Dendritic cell treated with granulocyte-macrophage colony-stimulating factor and Interleukin-4, amounts not matched to agents 40 ng/mL and 50 ng/mL, for 4 days (primary cell): ENCODE measurements around the gene KRTAP1-5.
"Not testable (repeated sequence)": the region's sequence is repeated elsewhere in the genome, so short reads cannot be mapped to it uniquely, and the experiment has no call there.

Source experiments
- H3K27ac Mint-ChIP-seq: one replicate; pipeline ENCODE4 v1.8.0; 2022; ENCODE audit warnings: mild to moderate bottlenecking, mixed read lengths
- H3K27me3 Mint-ChIP-seq: one replicate; pipeline ENCODE4 v1.8.0; 2022; ENCODE audit warnings: mild to moderate bottlenecking, mixed read lengths
- H3K36me3 Mint-ChIP-seq: one replicate; pipeline ENCODE4 v1.8.0; 2022; ENCODE audit warnings: low read depth, mixed read lengths
- H3K4me1 Mint-ChIP-seq: one replicate; pipeline ENCODE4 v1.8.0; 2022; ENCODE audit warnings: low read depth, mixed read lengths
- H3K4me3 Mint-ChIP-seq: one replicate; pipeline ENCODE4 v1.8.0; 2022; ENCODE audit warnings: mild to moderate bottlenecking, moderate library complexity, mixed read lengths
- H3K9me3 Mint-ChIP-seq: one replicate; pipeline ENCODE4 v1.8.0; 2022; ENCODE audit warnings: mixed read lengths
- intact Hi-C: fragments of 100-400 bp; cut with micrococcal nuclease; formaldehyde crosslinking; loops from one replicate; pipeline ENCODE4 v1.15.0; 2022

KRTAP1-5 gene

DNA sequence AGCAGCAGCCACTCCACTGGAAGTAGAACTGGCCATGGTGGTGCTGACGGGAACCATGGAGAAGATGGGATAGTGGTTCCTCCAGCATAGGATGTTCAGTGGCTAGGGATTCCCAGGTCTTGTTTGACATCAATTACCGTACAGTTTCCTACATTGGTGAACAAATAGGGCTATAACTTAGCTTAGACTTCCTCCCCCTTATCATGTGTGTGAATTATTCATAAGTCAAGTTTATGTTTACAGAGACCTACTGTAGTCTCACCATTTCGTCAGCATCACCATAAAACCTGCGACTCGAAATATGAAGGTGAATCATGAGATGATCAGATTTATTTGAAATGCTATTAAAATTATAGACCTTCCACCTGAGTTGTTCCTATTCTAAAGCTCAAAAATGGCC is 31.7 kb upstream of the KRTAP1-5 start:
- intact Hi-C loops: no loop called here
- Mint-ChIP-seq H3K36me3 (no peaks in the 10 kb centered on the region), H3K27ac (no peak overlapping the region), H3K9me3 (no peaks in the 10 kb centered on the region), H3K27me3 (peaks cover 33% of the 10 kb centered on the region), H3K4me3 (no peak overlapping the region), H3K4me1 (no peaks in the 10 kb centered on the region)

DNA sequence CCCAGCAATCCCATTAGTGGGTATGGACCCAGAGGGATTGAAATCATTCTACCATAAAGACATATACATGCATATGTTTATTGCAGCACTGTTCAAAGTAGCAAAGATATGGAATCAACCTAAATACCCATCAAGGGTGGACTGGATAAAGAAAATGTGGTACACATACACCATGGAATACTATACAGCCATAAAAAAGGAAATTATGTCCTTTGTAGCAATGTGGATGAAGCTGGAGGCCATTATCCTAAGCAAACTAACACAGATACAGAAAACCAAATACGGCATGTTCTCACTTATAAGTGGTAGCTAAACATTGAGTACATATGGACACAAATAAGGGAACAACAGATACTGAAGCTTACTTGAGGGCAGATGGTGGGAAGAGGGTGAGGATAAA is 30.5 kb upstream of the KRTAP1-5 start:
- peaks cover 31% of the 10 kb centered on the region for H3K27me3 Mint-ChIP-seq
- intact Hi-C loops: no loop called here

DNA sequence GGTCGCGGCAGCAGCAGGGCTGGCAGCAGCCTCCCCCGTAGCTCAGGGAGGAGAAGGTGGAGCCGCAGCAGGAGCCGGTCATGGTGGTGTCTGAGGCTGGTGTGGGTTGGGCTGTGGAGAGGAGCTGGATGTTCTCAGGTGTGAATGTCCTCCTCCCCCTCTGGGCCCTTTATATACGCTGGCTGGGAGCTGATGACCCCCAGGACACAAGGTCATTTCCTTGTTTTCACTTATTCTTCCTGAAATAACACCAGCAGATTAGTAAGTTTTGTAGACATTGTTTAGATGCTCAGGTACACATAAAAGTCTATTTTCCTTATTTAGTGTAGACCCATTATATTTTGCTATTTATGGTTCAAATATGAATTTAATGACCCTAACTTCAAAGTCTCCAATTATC is 28.1 kb upstream of the KRTAP1-5 start, which contains the start of gene KRTAP2-2:
KRTAP2-2 (minus strand) TSS at position 101 of the 400 bp plus-strand sequence; CDS start at position 82, 19 bp downstream.
- H3K9me3 Mint-ChIP-seq, H3K4me1 Mint-ChIP-seq, intact Hi-C loops, H3K4me3 Mint-ChIP-seq, H3K27ac Mint-ChIP-seq, H3K36me3 Mint-ChIP-seq: not testable (repeated sequence)
- H3K27me3 Mint-ChIP-seq: peaks cover 22% of the 10 kb centered on the region

More for the DNA sequence above, 30.5 kb upstream of the KRTAP1-5 start:
- Mint-ChIP-seq H3K36me3 (no peaks in the 10 kb centered on the region), H3K4me3 (no peak overlapping the region), H3K27ac (no peak overlapping the region), H3K9me3 (no peaks in the 10 kb centered on the region), H3K4me1 (no peaks in the 10 kb centered on the region)

DNA sequence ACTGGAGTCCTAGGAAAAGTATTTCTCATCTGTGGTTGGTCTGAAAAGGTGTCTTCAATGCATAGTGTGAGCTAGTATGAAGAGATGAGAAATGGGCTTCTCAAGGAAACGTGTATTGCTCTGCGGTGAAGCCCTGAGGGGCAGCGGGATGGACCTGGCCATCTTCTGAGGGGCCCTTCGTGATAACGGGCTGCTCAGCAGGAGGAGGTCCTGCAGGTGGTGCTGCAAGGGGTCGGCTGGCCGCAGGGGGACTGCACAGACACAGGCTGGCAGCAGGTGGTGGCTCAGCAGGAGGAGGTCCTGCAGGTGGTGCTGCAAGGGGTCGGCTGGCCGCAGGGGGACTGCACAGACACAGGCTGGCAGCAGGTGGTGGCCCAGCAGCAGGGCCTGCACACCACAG is 27.5 kb upstream of the KRTAP1-5 start:
- H3K9me3 Mint-ChIP-seq, H3K36me3 Mint-ChIP-seq: not testable (repeated sequence)
- peaks cover 21% of the 10 kb centered on the region for H3K27me3 Mint-ChIP-seq

DNA sequence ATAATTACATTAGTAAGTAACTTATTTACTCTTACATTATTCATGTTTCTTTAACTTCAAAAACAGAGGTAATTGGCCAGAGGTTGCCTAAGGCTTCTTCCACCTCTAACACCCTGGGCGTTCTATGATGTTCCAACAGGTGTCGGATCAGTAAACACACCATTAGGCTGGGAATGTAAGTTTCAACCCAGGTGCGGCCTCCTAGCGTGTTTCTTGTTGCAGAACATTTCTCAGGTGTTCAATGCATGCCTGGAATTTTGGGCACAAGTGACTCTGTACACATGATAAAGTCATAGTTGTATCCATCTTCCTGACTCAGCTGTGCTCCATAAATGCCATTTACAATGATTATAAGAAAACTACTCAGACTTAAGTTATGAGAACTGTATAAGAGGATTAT is 27.0 kb upstream of the KRTAP1-5 start:
- intact Hi-C loops: no loop called here
- H3K27ac Mint-ChIP-seq: no peak overlapping the region
- no peak overlapping the region for H3K4me3 Mint-ChIP-seq
- H3K4me1 Mint-ChIP-seq: no peaks in the 10 kb centered on the region
- no peaks in the 10 kb centered on the region for H3K9me3 Mint-ChIP-seq
- H3K36me3 Mint-ChIP-seq: no peaks in the 10 kb centered on the region
- H3K27me3 Mint-ChIP-seq: peaks cover 18% of the 10 kb centered on the region

More for the DNA sequence above, 27.5 kb upstream of the KRTAP1-5 start:
- H3K4me3 Mint-ChIP-seq, H3K4me1 Mint-ChIP-seq, H3K27ac Mint-ChIP-seq, intact Hi-C loops: not testable (repeated sequence)

DNA sequence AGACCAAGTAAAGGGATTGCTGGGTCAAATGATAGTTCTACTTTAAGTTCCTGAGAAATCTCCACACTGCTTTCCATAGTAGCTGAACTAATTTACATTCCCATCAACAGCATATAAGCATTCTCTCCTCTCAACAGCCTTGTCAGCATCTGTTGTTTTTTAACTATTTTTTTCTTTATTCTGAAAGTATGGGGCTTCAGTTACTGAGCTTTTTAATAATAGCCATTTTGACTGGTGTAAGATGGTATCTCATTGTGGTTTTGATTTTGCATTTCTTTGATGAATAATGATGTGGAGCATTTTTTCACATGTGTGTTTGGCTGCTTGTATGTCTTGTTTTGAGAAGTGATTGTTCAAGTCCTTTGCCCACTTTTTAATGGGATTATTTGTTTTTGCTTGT is 25.6 kb upstream of the KRTAP1-5 start:
- no peak overlapping the region for H3K27ac Mint-ChIP-seq
- no peaks in the 10 kb centered on the region for H3K9me3 Mint-ChIP-seq
- peaks cover 20% of the 10 kb centered on the region for H3K27me3 Mint-ChIP-seq
- no peaks in the 10 kb centered on the region for H3K36me3 Mint-ChIP-seq
- intact Hi-C loops: no loop called here
- H3K4me1 Mint-ChIP-seq: no peaks in the 10 kb centered on the region
- H3K4me3 Mint-ChIP-seq: no peak overlapping the region

DNA sequence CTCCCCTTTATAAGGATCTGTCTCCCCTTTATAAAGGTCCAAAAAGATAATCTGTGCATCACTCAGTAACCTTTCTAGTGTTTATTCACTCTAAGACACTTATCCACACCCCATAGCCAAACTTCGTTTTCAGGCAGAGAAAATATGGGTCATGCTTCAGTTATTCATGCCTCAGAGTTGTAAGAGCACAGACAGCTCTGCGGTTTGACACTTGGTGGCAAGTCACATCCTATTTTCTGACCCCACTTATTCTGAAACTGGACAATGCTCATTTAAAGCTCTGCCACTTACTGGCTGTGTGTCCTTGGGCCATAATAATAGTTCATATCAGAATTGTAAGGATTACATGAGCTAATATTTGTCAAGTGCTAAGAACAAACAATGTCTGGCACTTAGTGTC is 22.1 kb upstream of the KRTAP1-5 start:
- peaks cover 24% of the 10 kb centered on the region for H3K27me3 Mint-ChIP-seq
- intact Hi-C loops: no loop called here
- H3K36me3 Mint-ChIP-seq: no peaks in the 10 kb centered on the region
- H3K9me3 Mint-ChIP-seq: no peaks in the 10 kb centered on the region
- no peaks in the 10 kb centered on the region for H3K4me1 Mint-ChIP-seq
- no peak overlapping the region for H3K27ac Mint-ChIP-seq
- H3K4me3 Mint-ChIP-seq: no peak overlapping the region

DNA sequence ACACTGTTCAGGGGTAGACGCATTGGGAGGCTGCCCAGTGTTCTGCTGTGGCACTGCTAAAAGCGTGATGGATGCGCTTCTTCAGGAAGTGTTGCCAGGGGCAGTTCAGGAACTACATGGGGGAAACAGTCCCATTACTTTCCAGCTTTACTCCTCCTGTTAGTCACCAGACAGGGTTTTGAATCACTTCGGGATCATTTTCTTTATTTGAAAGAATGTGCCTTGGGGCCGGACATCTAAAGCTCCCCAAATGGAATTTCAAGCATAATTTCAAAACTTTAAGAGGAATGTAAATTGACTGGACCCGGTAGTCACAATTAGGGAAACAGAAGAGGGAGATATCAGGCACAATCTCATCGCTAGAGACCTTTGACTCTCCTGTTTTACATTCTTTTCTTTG is 21.4 kb upstream of the KRTAP1-5 start:
- no peak overlapping the region for H3K4me3 Mint-ChIP-seq
- intact Hi-C loops: no loop called here
- peaks cover 24% of the 10 kb centered on the region for H3K27me3 Mint-ChIP-seq
- no peak overlapping the region for H3K27ac Mint-ChIP-seq
- H3K4me1 Mint-ChIP-seq: no peaks in the 10 kb centered on the region
- H3K36me3 Mint-ChIP-seq: no peaks in the 10 kb centered on the region
- peaks cover 5% of the 10 kb centered on the region for H3K9me3 Mint-ChIP-seq

DNA sequence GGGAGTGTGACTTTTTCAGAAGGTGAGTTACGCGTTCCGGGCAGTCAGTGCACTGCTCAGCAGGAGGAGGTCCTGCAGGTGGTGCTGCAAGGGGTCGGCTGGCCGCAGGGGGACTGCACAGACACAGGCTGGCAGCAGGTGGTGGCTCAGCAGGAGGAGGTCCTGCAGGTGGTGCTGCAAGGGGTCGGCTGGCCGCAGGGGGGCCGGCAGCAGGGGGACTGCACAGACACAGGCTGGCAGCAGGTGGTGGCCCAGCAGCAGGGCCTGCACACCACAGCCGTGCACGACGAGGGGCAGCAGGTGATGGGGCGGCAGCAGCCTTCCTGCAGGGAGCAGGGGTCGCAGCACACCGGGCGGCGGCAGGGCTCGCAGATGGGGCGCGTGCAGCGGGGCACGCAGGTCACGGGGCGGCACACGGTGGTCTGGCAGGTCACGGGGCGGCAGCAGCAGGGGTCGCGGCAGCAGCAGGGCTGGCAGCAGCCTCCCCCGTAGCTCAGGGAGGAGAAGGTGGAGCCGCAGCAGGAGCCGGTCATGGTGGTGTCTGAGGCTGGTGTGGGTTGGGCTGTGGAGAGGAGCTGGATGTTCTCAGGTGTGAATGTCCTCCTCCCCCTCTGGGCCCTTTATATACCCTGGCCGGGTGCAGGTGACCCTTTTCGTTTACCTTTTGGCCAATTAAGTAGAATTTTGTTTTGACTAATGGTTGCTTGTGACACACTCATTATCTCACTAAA is 19.9 kb upstream of the KRTAP1-5 start, which contains the start of gene KRTAP2-1:
KRTAP2-1 (minus strand) TSS at position 582 of the 731 bp plus-strand sequence; CDS start at position 533, 49 bp downstream.
- H3K36me3 Mint-ChIP-seq, H3K9me3 Mint-ChIP-seq, H3K4me3 Mint-ChIP-seq, H3K4me1 Mint-ChIP-seq, intact Hi-C loops, H3K27ac Mint-ChIP-seq: not testable (repeated sequence)
- peaks cover 24% of the 10 kb centered on the region for H3K27me3 Mint-ChIP-seq

DNA sequence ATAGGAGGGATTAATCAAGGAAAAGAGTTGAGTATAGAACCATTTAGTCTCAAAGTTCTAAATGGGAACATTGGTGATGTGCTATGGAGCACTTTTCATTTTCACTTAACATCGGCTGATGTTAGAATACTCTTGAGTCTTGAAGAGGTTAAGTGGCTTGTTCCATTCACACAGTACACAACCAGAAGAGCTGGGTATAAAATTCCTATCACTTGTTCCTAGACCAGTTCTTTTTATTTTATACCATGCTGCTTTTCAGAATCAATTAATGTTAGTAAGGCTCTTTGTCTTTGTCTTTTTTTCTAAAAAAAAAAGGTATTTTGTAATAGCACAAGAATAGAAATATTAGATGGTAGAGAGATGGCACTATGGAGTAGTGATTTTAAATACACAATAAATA is 15.9 kb upstream of the KRTAP1-5 start:
- H3K4me3 Mint-ChIP-seq: no peak overlapping the region
- no peaks in the 10 kb centered on the region for H3K4me1 Mint-ChIP-seq
- intact Hi-C loops: no loop called here
- H3K27ac Mint-ChIP-seq: no peak overlapping the region
- H3K27me3 Mint-ChIP-seq: peaks cover 7% of the 10 kb centered on the region
- H3K36me3 Mint-ChIP-seq: no peaks in the 10 kb centered on the region
- peaks cover 9% of the 10 kb centered on the region for H3K9me3 Mint-ChIP-seq

DNA sequence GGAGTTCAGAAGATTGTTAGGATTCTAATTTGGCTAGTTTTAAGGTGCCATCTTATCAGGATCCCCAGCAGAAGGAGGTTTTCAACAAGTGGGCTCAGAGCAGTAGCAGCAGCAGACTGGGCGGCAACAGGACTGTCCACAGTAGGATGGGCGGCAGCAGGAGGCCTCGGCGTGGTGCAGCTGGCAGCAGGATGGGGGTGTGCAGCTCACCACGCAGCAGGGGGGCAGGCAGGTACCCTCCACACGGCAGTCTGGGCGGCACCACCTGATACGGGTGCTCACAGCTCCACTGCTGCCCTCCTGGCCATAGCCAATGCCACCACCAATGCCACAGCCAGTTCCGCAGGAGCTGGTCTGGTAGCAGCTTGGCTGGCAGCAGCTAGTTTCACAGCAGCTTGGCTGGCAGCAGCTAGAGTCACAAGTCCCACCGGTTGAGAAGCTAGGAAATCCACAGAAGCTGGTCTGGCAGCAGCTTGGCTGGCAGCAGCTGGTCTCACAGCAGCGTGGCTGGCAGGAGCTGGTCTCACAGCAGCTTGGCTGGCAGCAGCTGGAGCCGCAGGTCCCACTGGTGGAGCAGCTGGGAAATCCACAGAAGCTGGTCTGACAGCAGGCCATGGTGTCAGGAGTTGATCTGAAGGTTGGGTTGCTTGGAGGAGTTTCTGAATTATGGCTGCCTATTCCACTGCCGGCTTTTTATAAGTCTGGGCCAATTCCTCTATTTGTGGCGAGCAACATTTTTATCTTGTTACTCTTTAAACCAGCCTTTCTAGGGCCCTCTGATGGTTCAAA is 14.0 kb upstream of the KRTAP1-5 start, which contains the start of gene KRTAP1-1:
KRTAP1-1 (minus strand) TSS at position 668 of the 789 bp plus-strand sequence; CDS start at position 615, 53 bp downstream.
- intact Hi-C loops, H3K27ac Mint-ChIP-seq, H3K4me3 Mint-ChIP-seq, H3K9me3 Mint-ChIP-seq, H3K36me3 Mint-ChIP-seq, H3K27me3 Mint-ChIP-seq, H3K4me1 Mint-ChIP-seq: not testable (repeated sequence)

DNA sequence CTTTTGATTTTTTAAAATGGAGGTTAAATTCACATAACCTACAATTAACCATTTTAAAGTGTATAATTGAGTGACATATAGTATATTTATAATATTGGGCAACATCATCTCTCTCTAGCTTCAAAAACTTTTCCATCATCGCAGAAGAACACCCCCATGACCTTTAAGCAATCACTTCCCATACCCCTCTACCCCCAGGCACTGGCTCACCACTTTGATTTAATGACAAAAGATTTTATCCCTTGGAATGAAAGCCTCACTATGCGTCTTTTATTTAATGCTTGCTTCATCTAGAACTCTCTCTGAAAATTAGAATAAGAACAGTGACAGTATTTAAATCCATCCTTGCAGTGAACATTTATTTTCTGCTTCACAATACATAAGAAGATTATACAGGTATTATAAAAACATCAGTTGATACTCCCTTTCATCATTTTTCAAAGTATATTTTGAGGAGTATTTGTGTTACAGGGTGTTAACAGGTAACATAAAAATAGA is 10.9 kb upstream of the KRTAP1-5 start:
- H3K4me3 Mint-ChIP-seq: no peak overlapping the region
- no peaks in the 10 kb centered on the region for H3K4me1 Mint-ChIP-seq
- intact Hi-C loops: no loop called here
- peaks cover 2% of the 10 kb centered on the region for H3K27me3 Mint-ChIP-seq
- no peak overlapping the region for H3K27ac Mint-ChIP-seq
- no peaks in the 10 kb centered on the region for H3K36me3 Mint-ChIP-seq
- no peaks in the 10 kb centered on the region for H3K9me3 Mint-ChIP-seq

DNA sequence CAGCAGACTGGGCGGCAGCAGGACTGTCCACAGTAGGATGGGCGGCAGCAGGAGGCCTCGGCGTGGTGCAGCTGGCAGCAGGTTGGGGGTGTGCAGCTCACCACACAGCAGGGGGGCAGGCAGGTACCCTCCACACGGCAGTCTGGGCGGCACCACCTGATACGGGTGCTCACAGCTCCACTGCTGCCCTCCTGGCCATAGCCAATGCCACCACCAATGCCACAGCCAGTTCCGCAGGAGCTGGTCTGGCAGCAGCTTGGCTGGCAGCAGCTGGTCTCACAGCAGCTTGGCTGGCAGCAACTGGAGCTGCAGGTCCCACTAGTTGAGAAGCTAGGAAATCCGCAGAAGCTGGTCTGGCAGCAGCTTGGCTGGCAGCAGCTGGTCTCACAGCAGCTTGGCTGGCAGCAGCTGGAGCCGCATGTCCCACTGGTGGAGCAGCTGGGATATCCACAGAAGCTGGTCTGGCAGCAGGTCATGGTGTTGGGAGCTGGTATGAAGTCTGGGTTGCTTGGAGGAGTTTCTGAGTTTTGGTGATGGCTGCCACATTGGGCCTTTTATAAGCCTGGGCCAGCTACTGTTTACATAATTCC is 7.4 kb upstream of the KRTAP1-5 start, which contains the start of gene KRTAP1-3:
KRTAP1-3 (minus strand) TSS at position 529 of the 590 bp plus-strand sequence; CDS start at position 476, 53 bp downstream.
- H3K4me1 Mint-ChIP-seq, H3K4me3 Mint-ChIP-seq, H3K27me3 Mint-ChIP-seq, intact Hi-C loops, H3K36me3 Mint-ChIP-seq, H3K27ac Mint-ChIP-seq, H3K9me3 Mint-ChIP-seq: not testable (repeated sequence)
